RWPE2 (cell line): ENCODE data around the gene GABRB1.

Experiments used
- ATAC-seq: fragments of 200-7000 bp; cut with Tn5 transposase; 3 replicates; pipeline ENCODE4 v1.9.1; 2021; ENCODE audit warnings: low read depth
- DNase-seq: peaks from one replicate; pipeline ENCODE4 v3.0.0-alpha.2; 2020; ENCODE audit warnings: low spot score
- H3K27ac ChIP-seq: fragments of 450-650 bp; 2 replicates; pipeline ENCODE4 v1.5.1; 2017; ENCODE audit warnings: mild to moderate bottlenecking; ENCODE audit not compliant: poor library complexity, severe bottlenecking
- H3K27me3 ChIP-seq: fragments of 250-450 bp; sonication (Bioruptor Pico); 2 replicates; pipeline ENCODE4 v1.5.1; 2021; ENCODE audit warnings: mild to moderate bottlenecking, moderate library complexity; ENCODE audit not compliant: insufficient read depth, poor library complexity, severe bottlenecking
- H3K36me3 ChIP-seq: fragments of 250-450 bp; sonication (Bioruptor Pico); 2 replicates; pipeline ENCODE4 v1.5.1; 2020; ENCODE audit warnings: low read depth, mild to moderate bottlenecking, moderate library complexity
- H3K4me1 ChIP-seq: fragments of 250-450 bp; sonication (Bioruptor Pico); 2 replicates; pipeline ENCODE4 v1.5.1; 2021; ENCODE audit warnings: mild to moderate bottlenecking, moderate library complexity; ENCODE audit not compliant: insufficient read depth, poor library complexity, severe bottlenecking
- H3K4me3 ChIP-seq: fragments of 250-450 bp; sonication (Bioruptor Pico); 2 replicates; pipeline ENCODE4 v1.5.1; 2021; ENCODE audit warnings: mild to moderate bottlenecking, moderate library complexity; ENCODE audit not compliant: severe bottlenecking
- H3K9me3 ChIP-seq: fragments of 250-450 bp; sonication (Bioruptor Pico); 2 replicates; pipeline ENCODE4 v1.5.1; 2021; ENCODE audit warnings: mild to moderate bottlenecking, moderate library complexity; ENCODE audit not compliant: severe bottlenecking
- CTCF ChIP-seq: fragments of 450-650 bp; IDR thresholded peaks from one replicate; pipeline ENCODE4 v1.5.1; 2017; ENCODE audit warnings: mild to moderate bottlenecking, moderate library complexity; ENCODE audit not compliant: poor library complexity, severe bottlenecking

Gene GABRB1

GRCh38 chr4:47427935-47428334 is 396.6 kb downstream of the GABRB1 start:
- no peak for TF ChIP-seq CTCF
- Histone ChIP-seq H3K4me1 (no peaks in the 10 kb centered on the region), H3K27ac (no peak overlapping the region), H3K4me3 (no peak overlapping the region), H3K27me3 (peaks cover 6% of the 10 kb centered on the region), H3K36me3 (no peaks in the 10 kb centered on the region), H3K9me3 (no peaks in the 10 kb centered on the region)
- DNase-seq (no peak), ATAC-seq (no peak)

- Histone ChIP-seq H3K4me1 (no peaks in the 10 kb centered on the region), H3K4me3 (no peak overlapping the region), H3K27ac (no peak overlapping the region), H3K27me3 (no peaks in the 10 kb centered on the region), H3K9me3 (no peaks in the 10 kb centered on the region), H3K36me3 (no peaks in the 10 kb centered on the region)
- no peak for TF ChIP-seq CTCF
- no peak for DNase-seq
- no peak for ATAC-seq
These were observed 401.4 kb downstream of the GABRB1 start for GRCh38 chr4:47432749-47433148.

GRCh38 chr4:47434931-47435330 is 403.6 kb downstream of the GABRB1 start:
- Histone ChIP-seq H3K36me3 (no peaks in the 10 kb centered on the region), H3K4me1 (no peaks in the 10 kb centered on the region), H3K27ac (no peak overlapping the region), H3K9me3 (no peaks in the 10 kb centered on the region), H3K4me3 (no peak overlapping the region), H3K27me3 (no peaks in the 10 kb centered on the region)
- DNase-seq = no peak
- TF ChIP-seq CTCF = no peak
- no peak for ATAC-seq

- Histone ChIP-seq H3K36me3 (no peaks in the 10 kb centered on the region), H3K4me3 (no peak overlapping the region), H3K27ac (no peak overlapping the region), H3K27me3 (no peaks in the 10 kb centered on the region), H3K4me1 (no peaks in the 10 kb centered on the region), H3K9me3 (no peaks in the 10 kb centered on the region)
- no peak for ATAC-seq
- no peak for DNase-seq
- TF ChIP-seq CTCF = no peak
These were observed 411.6 kb downstream of the GABRB1 start for GRCh38 chr4:47442980-47443379.

- H3K9me3 ChIP-seq = no peaks in the 10 kb centered on the region
- H3K27me3 ChIP-seq = no peaks in the 10 kb centered on the region
- H3K4me3 ChIP-seq = no peak overlapping the region
- H3K4me1 ChIP-seq = no peaks in the 10 kb centered on the region
- no peaks in the 10 kb centered on the region for H3K36me3 ChIP-seq
- no peak overlapping the region for H3K27ac ChIP-seq
- TF ChIP-seq CTCF = no peak
- DNase-seq (no peak), ATAC-seq (no peak)
These were observed 412.7 kb downstream of the GABRB1 start for GRCh38 chr4:47444031-47444430.
